GM20431 (cell line): ENCODE measurements around the gene SRD5A1.
"Not testable (repeated sequence)": the region's sequence is repeated elsewhere in the genome, so short reads cannot be mapped to it uniquely, and the experiment has no call there.

ENCODE experiments used
- in situ Hi-C: fragments of 300-500 bp; cut with MseI, MboI; formaldehyde crosslinking; loops from one replicate; pipeline ENCODE4 v1.15.0; 2020; ENCODE audit warnings: low sequenced_read_pairs; ENCODE audit not compliant: unreplicated experiment

SRD5A1 gene

DNA sequence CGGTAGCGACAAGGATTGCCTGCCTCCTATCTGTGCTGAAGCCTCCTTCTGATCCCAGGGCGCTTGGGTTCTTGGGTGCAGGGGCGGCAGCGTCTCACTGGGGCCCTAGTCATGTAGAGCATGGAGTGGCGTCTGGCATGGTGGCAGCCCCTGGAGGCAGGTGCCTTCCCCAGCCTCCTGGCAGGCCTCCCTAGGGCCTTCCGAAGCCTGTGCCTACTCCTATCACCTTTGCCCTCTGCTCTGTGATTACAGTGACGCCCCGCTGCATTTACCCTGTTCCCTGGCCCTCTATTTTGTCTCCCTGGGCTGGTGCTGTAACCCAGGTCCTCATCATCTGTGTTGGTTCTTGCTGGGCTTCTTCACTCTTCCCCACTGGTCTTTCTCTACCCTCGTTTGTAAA is 3.8 kb downstream of the SRD5A1 start:
- in situ Hi-C loops = loop anchor here (25.0 kb wide), 1 partner anchor 100 kb away; no protein-coding TSS in a partner anchor

- in situ Hi-C loops = loop anchor here (25.0 kb wide), 1 partner anchor 100 kb away; no protein-coding TSS in a partner anchor
Measured at GRCh38 chr5:6637590-6637989, 4.3 kb downstream of the SRD5A1 start.

GRCh38 chr5:6638236-6638635 is 5.0 kb downstream of the SRD5A1 start:
- in situ Hi-C loops = loop anchor here (25.0 kb wide), 1 partner anchor 99 kb away; no protein-coding TSS in a partner anchor

- in situ Hi-C loops = loop anchor here (25.0 kb wide), 1 partner anchor 95 kb away; no protein-coding TSS in a partner anchor
Measured at GRCh38 chr5:6642655-6643054, 9.4 kb downstream of the SRD5A1 start.

DNA sequence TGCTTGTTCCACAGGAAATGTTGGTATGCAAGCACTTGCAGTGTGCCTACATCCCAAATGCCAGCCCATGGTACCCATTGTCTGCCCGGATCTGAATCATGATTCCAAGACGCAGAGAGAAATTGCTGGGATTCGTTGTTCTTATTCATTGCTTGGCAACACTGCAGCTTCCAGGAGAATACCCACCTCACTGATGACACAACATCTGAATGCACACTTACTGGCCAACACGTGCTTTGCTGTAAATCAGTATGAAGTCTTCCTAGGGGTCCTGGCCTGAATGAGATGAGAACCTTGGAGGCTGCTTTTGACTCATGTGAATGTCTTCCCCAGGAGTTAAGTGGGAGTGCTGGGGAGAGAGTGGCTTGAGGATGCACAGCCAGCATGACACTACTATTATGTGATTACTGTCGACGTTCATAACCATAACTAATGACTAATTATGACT is 11.6 kb downstream of the SRD5A1 start:
- in situ Hi-C loops = loop anchor here (25.0 kb wide), 1 partner anchor 92 kb away; no protein-coding TSS in a partner anchor

DNA sequence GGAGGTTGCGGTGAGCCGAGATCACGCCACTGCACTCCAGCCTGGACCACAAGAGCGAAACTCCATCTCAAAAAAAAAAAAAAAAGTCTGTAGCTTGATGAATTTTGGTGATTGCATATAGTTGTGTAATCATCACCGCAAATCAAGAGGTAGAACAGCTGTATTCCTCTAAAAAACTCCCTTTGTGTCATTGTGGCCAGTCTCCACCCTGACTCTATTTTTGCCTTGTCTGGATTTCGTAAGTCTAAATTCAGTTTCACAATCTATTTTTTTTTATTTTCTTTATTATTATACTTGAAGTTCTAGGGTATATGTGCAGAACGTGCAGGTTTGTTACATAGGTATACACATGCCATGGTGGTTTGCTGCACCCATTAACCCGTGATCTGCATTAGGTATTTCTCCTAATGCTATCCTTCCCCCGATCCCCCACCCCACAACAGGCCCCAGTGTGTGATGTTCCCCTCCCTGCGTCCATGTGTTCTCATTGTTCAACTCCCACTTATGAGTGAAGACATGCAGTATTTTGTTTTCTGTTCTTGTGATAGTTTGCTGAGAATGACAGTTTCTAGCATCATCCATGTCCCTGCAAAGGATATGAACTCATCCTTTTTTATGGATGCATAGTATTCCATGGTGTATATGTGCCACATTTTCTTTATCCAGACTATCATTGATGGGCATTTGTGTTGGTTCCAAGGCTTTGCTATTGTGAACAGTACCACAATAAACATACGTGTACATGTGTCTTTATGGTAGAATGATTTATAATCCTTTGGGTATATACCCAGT is 12.5 kb downstream of the SRD5A1 start:
- in situ Hi-C loops = loop anchor here (25.0 kb wide), 1 partner anchor 92 kb away; no protein-coding TSS in a partner anchor

GRCh38 chr5:6649186-6649585 is 15.9 kb downstream of the SRD5A1 start:
- in situ Hi-C loops = loop anchor here (25.0 kb wide), 1 partner anchor 88 kb away; no protein-coding TSS in a partner anchor

DNA sequence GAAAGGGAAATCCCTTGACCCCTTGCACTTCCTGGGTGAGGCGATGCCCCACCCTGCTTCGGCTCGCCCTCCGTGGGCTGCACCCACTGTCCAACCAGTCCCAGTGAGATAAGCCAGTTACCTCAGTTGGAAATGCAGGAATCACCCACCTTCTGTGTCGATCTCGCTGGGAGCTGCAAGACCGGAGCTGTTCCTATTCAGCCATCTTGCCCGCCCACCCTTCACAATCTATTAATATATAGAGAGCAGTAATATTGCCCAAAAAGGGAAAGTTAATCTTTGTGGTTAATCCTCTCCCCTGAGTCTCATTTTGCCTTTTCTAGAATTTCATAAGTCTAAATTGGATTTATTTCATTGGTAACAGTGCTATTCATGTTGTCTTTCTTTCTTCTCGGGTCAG is 16.4 kb downstream of the SRD5A1 start:
- in situ Hi-C loops = loop anchor here (25.0 kb wide), 1 partner anchor 88 kb away; no protein-coding TSS in a partner anchor

- in situ Hi-C loops = no loop called here
Measured at GRCh38 chr5:6652025-6652424, 18.8 kb downstream of the SRD5A1 start.

- in situ Hi-C loops = no loop called here
Measured at GRCh38 chr5:6655432-6655831, 22.2 kb downstream of the SRD5A1 start.

DNA sequence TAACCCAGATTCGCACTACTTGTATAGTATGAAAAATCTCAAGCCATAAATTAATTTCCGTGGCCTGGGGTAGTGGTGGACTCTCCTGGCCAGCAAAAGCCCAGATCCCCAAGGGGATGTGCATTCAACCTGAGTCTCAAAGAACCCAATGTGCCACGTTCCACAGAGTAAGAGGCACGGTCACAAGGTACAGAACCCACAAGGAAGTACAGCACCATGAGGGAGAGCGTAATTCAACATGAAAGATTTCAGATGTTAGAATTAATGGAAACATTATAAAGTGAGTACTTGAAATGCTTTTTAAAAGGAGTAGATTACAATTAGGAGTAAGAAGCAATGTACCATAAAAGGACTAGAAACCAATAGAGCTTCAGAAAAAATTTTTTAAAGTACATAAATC is 23.4 kb downstream of the SRD5A1 start:
- in situ Hi-C loops = no loop called here

DNA sequence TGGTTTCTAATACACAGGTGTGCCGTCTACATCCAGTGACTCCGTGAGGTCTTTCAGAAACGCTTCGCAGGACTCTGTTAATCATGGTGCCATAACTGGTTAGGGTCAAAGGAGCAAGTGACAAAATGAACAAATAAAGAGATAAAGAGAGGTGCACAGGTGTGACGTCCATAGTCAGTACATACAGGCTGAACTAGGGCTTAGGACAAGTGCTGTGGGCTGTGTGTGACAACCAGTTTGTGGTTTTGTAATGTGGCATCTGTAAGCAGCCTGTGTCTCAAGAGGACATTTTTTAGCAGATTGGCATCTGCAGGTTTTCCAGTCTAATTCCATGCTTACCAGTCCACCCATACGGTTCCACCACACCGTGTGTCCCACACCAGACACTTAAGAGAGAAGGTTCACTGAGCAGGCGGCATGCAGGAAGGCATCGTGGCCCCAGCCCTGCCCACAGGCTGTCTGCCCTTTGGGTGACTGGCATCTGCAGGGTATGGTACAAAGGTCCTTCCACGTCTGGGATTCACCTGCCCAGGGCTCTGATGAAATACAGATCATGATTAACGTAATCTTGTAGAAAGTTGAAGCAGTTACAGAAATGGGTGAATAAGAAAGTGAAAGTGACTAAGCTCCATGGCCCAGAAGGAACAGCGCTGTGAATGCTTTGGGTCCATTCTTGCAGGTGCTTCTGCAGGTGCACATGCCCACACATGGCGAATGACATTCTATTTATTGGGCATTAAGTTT is 26.9 kb downstream of the SRD5A1 start:
- in situ Hi-C loops = no loop called here

DNA sequence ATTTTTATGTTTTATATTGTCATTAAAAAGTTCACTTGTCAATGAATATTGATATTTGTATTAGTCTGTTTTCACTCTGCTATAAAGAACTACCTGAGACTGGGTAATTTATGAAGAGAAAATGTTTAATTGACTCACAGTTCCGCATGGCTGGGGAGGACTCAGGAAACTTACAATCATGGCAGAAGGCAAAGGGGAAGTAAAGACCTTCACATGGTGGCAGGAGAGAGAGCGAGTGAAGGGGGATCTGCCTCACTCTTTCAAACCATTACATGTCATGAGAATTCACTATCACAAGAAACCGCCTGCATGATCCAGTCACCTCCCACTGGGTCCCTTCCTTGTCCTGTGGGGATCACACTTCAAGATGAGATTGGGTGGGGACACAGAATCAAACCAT is 27.4 kb downstream of the SRD5A1 start:
- in situ Hi-C loops = no loop called here

DNA sequence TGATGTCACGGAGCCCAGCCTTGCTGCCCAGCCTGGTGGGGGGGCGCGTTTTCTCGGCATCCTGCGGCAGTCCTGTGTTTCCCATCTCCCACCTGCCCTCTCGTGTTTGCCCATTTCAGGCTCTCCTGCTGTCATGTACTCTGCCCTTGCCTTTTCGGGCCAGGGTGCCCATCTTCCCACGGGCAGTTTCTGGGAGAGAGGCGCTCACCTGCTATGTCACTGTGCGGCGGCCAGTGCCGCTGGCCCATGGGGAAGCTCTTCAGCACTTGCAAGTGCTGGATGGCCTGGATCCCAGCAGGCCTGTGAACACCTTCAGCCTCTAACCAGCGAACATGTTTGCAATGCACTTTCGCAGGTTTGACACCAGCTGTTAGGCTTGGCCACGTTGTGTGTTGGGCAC is 33.5 kb downstream of the SRD5A1 start:
- in situ Hi-C loops = no loop called here

DNA sequence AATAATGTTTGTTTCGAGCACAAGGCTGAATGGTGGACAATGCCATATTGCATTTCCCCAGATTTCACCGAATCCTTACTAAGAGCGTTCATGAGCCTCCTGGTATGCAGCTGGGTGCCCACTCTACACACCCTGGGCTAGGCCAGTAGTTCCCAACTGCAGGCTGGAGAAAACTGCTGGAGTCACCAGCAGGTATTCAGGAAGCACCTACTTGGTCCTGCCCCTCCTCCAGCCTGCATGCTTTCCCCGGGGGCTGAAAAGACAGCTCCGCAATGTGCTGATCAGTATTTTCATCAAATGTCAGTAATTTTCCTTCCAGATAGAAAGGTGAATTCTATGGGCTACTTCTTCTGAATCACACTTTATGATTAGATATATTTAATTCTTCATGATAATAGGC is 34.4 kb downstream of the SRD5A1 start:
- in situ Hi-C loops = no loop called here

GRCh38 chr5:6668717-6669116 is 35.5 kb downstream of the SRD5A1 start:
- in situ Hi-C loops = not testable (repeated sequence)

DNA sequence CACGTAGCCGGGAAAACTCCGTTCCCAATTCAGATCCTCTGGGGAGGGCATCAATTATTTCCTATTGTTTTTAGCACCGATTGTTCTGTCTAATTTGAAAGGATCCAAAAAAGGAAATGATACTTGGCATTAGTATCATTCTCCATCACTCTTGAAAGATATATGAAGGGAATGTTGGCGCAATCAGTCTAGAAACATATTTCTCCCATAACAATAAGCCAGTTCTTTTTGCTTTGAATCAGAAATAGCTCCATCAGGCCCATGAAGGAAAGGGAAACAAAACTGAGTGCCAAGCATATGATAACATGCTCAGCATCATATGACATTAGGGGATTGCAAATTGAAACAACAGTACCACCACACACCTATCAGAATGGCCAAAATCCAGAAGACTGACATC is 39.8 kb downstream of the SRD5A1 start:
- in situ Hi-C loops = no loop called here

- in situ Hi-C loops = no loop called here
Measured at GRCh38 chr5:6673963-6674362, 40.7 kb downstream of the SRD5A1 start.

DNA sequence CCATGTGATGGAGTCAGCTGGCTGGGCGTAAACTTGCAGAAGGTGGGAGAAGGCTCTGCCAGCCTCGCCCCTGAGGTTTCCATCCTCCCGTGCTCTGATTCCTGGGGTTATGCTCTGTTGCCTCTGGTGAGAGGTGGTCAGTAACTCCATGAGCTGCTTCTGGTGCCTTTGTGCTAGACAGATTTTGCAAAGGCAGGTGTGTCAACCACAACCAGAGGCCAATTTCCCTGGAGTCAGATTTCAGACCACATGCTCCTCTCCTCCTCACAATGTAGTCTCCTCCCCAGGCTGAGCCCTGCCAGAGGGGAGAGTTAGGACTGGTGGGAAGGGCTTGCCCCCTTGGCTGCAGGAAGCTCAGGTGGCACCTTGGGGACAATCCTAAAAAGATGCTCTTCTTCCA is 41.2 kb downstream of the SRD5A1 start:
- in situ Hi-C loops = no loop called here

DNA sequence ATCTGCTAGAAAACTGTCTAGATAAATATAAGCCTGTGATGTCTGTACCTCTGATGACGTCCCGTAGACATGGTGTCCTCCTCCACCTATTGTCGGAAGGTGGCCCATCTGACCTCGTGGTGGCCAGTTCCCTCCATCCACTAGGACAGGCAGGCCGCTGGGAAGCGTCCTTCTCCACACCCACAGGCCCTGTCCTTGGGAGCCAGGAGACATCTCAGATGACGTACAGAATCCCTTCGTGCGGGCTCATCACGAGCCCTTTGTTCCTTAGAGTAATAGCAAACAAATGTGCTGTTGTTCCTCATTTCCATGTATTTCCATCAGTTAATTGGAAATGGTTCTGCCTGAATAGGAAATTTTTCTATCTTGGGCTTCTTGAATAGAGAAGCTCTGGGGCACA is 41.6 kb downstream of the SRD5A1 start:
- in situ Hi-C loops = no loop called here
